ENCODE results near the gene MOBP.
"Not testable (repeated sequence)": the region's sequence is repeated elsewhere in the genome, so short reads cannot be mapped to it uniquely, and the experiment has no call there.

MOBP gene

GRCh38 chr3:39453134-39453533 is 14.3 kb upstream of the MOBP start:
- peak; percentile 64 for DNase-seq (ENCODE audit: low spot score)

DNA sequence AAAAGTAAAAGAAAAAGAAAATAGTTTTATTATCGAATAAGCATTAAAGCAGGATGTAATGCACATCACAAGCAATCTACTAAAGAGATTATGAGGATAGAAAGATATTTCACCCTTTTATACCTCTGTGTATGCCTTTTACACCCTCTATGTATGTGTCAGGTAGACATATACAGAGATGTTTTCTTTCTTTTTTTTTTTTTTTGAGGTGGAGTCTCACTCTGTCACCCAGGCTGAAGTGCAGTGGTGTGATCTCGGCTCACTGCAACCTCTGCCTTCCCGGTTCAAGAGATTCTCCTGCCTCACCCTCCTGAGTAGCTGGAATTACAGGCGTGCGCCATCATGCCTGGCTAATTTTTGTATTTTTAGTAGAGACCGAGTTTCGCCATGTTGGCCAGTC is 13.6 kb upstream of the MOBP start:
- not testable (repeated sequence) for DNase-seq (ENCODE audit: low spot score)

DNA sequence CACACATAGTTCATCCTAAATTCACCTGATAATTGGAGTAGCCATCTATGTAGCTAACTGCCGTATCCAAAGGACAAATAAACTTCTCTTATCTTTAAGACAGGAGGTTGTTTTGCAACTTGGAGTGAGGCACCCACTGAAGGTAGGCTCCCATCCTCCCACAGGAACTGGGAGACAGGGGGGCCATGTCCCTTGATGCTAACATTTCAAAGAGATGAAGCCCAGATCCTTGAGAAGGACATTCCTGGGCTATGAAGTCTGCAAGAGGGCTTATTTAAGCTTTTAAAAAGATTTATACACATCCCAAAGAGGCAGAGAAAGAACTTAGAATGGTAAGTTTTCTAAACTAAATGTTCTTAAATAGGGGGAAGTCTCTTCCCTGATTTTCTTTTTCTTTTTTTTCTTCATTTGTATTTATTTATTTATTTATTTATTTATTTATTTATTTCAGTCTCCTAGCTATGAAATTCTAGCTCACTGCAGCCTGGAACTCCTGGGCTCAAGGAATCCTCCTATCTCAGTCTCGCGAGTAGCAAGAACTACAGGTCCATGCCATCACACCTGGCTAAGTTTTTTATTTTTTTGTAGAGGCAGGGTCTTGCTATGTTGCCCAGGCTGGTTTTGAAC is 12.8 kb upstream of the MOBP start:
- no peak for DNase-seq (ENCODE audit: low spot score)

GRCh38 chr3:39456159-39456558 is 11.3 kb upstream of the MOBP start:
- DNase-seq (ENCODE audit: low spot score): no peak

DNA sequence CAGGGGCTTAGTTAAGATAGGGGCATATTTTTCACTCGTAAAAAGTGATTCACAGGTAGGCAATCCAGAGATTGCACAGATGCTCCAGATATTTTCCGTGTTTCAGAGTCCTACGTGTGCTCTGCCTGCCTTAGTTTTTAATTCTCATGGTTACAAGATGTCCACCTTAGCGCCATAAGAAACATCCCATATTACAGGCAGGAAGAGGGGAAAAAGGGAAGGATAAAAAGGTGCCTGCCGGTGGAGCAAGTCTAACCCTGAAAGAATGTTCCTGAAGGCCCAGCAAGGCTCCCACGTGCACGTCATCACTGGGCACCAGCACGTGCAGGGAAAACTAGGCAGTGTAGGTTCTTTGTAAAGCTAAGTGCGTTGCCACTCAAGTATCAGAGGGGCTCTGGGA is 10.1 kb upstream of the MOBP start:
- DNase-seq (ENCODE audit: low spot score): no peak

DNA sequence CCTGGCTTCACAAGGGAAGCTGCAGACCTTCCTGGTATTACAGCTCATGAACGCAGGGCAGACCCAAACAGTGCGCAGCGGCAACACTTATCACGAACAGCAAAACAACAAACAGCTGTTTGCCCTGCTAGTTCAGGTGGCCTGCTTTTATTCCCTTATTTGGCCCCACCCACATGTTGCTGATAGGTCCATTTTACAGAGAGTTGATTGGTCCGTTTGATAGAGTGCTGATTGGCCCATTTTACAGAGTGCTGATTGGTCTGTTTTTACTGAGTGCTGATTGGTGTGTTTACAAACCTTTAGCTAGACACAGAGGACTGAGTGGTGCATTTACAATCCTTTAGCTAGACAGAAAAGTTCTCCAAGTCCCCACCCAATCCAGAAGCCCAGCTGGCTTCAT is 8.9 kb upstream of the MOBP start:
- not testable (repeated sequence) for DNase-seq (ENCODE audit: low spot score)

GRCh38 chr3:39460677-39461076 is 6.8 kb upstream of the MOBP start:
- DNase-seq (ENCODE audit: low spot score): no peak

GRCh38 chr3:39463269-39463668 is 4.2 kb upstream of the MOBP start:
- DNase-seq (ENCODE audit: low spot score): no peak

- no peak for DNase-seq (ENCODE audit: low spot score)
These were observed 492 bp upstream of the MOBP start for GRCh38 chr3:39466988-39467387.

GRCh38 chr3:39468108-39468436 is 592 bp downstream of the MOBP start:
- DNase-seq (ENCODE audit: low spot score): no peak

DNA sequence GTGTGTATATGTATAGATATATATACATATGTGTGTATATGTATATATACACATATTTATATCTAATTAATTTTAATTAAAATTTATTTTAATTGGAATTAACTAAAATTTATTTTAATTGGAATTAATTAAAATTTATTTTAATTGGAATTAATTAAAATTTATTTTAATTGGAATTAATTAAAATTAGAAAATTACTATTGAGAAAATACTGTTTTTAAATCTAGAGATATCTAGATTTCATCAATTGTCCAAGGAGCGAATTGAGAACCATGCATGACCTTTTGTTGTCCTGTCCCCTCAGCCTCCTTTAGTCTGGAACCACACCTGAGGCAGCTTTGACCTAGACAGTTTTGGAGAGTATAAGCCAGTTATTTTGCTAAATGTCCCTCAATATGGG is 1.8 kb downstream of the MOBP start:
- no peak for DNase-seq (ENCODE audit: low spot score)

- DNase-seq (ENCODE audit: low spot score): no peak
These were observed 2.5 kb downstream of the MOBP start for GRCh38 chr3:39469945-39470344.

GRCh38 chr3:39471652-39472051 is 4.2 kb downstream of the MOBP start:
- DNase-seq (ENCODE audit: low spot score): no peak

- DNase-seq (ENCODE audit: low spot score): no peak
These were observed 6.1 kb downstream of the MOBP start for GRCh38 chr3:39473452-39474125.

- DNase-seq (ENCODE audit: low spot score): no peak
These were observed 6.6 kb downstream of the MOBP start for GRCh38 chr3:39474126-39474515.

- DNase-seq (ENCODE audit: low spot score): no peak
These were observed 9.3 kb downstream of the MOBP start for GRCh38 chr3:39476783-39477182.

DNA sequence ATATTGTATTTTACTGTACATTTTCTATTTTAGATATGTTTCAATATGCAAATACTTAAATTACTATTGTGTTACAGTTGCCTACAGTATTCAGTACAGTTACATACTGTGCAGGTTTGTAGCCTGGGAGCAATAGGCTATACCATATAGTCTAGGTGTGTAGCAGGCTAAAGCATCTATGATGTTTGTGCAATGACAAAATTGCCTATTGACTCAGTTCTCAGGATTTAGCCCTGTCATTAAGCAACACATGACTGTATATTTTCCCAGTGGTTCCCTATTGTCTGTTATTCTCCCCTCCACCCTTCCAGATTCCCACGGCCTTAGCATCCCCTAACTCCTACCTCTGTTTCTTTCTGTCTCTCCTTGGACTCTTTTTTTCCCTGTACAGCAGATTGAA is 10.7 kb downstream of the MOBP start:
- no peak for DNase-seq (ENCODE audit: low spot score)

DNA sequence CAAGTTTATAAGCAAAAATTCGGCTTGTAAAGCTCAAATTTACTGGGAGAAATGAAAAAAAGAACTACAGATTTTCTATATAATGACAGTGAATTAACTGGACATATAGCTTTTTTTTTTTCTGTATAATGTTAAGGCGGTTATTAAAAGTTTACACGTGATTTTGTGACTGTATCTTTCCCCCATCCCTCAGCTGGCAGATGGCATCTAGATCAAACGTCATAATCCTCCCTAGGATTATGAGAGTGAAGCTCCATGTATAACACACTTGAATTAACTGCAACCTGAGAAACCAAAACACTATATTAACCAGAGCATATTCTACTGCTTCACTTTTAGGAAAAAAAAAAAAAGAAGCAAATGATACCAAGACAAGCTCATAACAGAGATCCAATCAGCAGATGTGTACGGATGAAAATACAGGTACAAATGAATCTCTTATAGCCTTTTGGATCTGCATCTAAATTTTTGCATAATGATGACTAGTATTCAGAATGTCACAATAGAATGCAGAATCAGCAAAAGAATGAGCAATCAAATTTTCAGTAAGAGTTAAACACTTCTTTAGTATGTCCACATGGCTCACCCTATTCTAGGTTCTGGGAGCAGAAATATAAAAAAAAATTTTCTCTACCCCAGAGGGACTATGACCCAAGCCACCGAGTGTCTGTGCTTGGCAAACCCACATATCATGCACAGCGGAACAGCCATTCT is 12.4 kb downstream of the MOBP start:
- DNase-seq (ENCODE audit: low spot score): no peak

DNA sequence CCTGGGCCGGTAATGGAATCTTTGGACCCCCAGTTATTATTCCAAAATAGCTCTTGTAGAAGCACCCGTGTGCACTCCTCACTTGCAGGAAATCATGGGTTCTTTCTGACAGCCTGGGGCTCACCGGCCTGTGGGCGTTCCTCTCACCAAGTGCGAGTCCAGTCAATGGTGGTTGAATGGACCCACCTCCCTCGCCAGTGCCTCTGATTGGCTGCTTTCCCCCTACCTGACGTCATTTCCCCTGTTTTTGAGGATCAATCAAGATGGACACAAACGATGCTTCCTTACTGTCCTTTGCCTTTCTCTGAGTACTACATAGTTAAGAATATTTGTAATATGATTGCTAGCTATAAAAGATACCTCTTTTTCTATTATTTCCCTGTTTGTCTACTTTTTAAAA is 18.1 kb downstream of the MOBP start:
- DNase-seq (ENCODE audit: low spot score): no peak

GRCh38 chr3:39491014-39491413 is 23.5 kb downstream of the MOBP start:
- no peak for DNase-seq (ENCODE audit: low spot score)

GRCh38 chr3:39491733-39492350 is 24.4 kb downstream of the MOBP start:
- no peak for DNase-seq (ENCODE audit: low spot score)

GRCh38 chr3:39494781-39495180 is 27.3 kb downstream of the MOBP start:
- no peak for DNase-seq (ENCODE audit: low spot score)

DNA sequence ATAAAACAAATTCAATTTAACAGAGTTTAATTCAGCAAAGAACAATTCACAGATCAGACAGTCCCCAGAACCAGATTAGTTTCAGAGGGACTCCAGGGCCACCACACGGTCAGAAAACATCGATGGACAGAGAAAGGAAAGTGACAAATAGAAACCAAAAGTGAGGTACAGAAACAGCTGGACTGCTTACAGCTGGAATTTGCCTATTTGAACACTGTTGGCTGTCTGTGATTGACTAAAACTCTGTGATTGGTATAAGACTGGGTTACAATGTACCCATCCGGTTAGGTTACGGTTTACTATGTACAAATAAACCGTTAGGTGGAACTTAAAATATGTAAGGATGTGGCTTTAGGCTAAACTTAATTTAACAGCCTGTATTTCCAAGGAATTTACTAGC is 30.3 kb downstream of the MOBP start:
- no peak for DNase-seq (ENCODE audit: low spot score)
